ENCODE results near the gene MAP3K5. TPM values are rescaled to one million over a fixed set of nuclear protein-coding genes. Genes with fewer than 3 reads are reported as not detected.

The MAP3K5 gene
- total RNA-seq, 1 experiment from 2014 or later, result 8.1 TPM

GRCh38 chr6:136812174-136812573 lies 19.9 kb upstream of the MAP3K5 start:
- Histone ChIP-seq H3K27ac (ENCODE audit: low read length) (no peak overlapping the region), H3K36me3 (ENCODE audit: control insufficient read depth, insufficient read depth, low read length) (no peaks in the 10 kb centered on the region), H3K27me3 (ENCODE audit: control insufficient read depth, insufficient read depth, low read length) (no peaks in the 10 kb centered on the region), H3K4me1 (ENCODE audit: control insufficient read depth, insufficient read depth, low read length) (no peaks in the 10 kb centered on the region), H3K4me3 (ENCODE audit: low read depth in 2 of 2, low read length in 2 of 2) (no peak overlapping the region), H3K9me3 (ENCODE audit: control insufficient read depth, insufficient read depth, low read depth, low read length) (no peaks in the 10 kb centered on the region)
- TF ChIP-seq POLR2AphosphoS5 (IDR thresholded peaks at IDR 0.05; ENCODE audit: low read depth, low read length) (no peak), SIN3A (IDR thresholded peaks at IDR 0.05; ENCODE audit: borderline replicate concordance, insufficient read depth, low read depth, low read length) (no peak), TCF7L2 (IDR thresholded peaks at IDR 0.05; ENCODE audit: low read depth, low read length) (no peak), REST (IDR thresholded peaks at IDR 0.05; ENCODE audit: insufficient read depth in 1 of 2, low read depth in 2 of 2, low read length in 1 of 2) (no peak), CTCF (IDR thresholded peaks at IDR 0.05) (no peak)
- ChIA-PET POLR2A (no interaction called here), CTCF (no interaction called here)
- BruUV-seq (replicated peaks), result no TSS peak
- ATAC-seq (no peak), DNase-seq (ENCODE audit: low read depth, low spot score) (no peak)
- intact Hi-C loops (cut with micrococcal nuclease; ENCODE audit: unreplicated experiment) (no loop called here), in situ Hi-C loops (cut with HindIII; ENCODE audit: low pct_unique_long_range_greater_than_20kb, low sequenced_read_pairs) (no loop called here)

GRCh38 chr6:136811272-136811671 lies 19.0 kb upstream of the MAP3K5 start:
- no TSS peak for BruUV-seq (replicated peaks)
- Histone ChIP-seq H3K9me3 (ENCODE audit: control insufficient read depth, insufficient read depth, low read depth, low read length) (no peaks in the 10 kb centered on the region), H3K36me3 (ENCODE audit: control insufficient read depth, insufficient read depth, low read length) (no peaks in the 10 kb centered on the region), H3K4me3 (ENCODE audit: low read depth in 2 of 2, low read length in 2 of 2) (no peak overlapping the region), H3K27me3 (ENCODE audit: control insufficient read depth, insufficient read depth, low read length) (no peaks in the 10 kb centered on the region), H3K27ac (ENCODE audit: low read length) (no peak overlapping the region), H3K4me1 (ENCODE audit: control insufficient read depth, insufficient read depth, low read length) (no peaks in the 10 kb centered on the region)
- ATAC-seq, result no peak
- ChIA-PET CTCF (no interaction called here), POLR2A (interaction anchor here (0.6 kb wide), 1 partner anchor 11 kb away, joined by 3 read pairs; no protein-coding TSS in a partner anchor)
- TF ChIP-seq SIN3A (IDR thresholded peaks at IDR 0.05; ENCODE audit: borderline replicate concordance, insufficient read depth, low read depth, low read length) (no peak), TCF7L2 (IDR thresholded peaks at IDR 0.05; ENCODE audit: low read depth, low read length) (no peak), POLR2AphosphoS5 (IDR thresholded peaks at IDR 0.05; ENCODE audit: low read depth, low read length) (no peak), CTCF (IDR thresholded peaks at IDR 0.05) (no peak), REST (IDR thresholded peaks at IDR 0.05; ENCODE audit: insufficient read depth in 1 of 2, low read depth in 2 of 2, low read length in 1 of 2) (no peak)
- DNase-seq (ENCODE audit: low read depth, low spot score), result no peak
- intact Hi-C loops (cut with micrococcal nuclease; ENCODE audit: unreplicated experiment), result no loop called here
- in situ Hi-C loops (cut with HindIII; ENCODE audit: low pct_unique_long_range_greater_than_20kb, low sequenced_read_pairs), result no loop called here

Data from Panc1 (cell line).